AG04449 (cell line): ENCODE data around the gene MCL1.
A peak's percentile ranks its signal among the peaks of the same experiment; 100 is the strongest.
"Not testable (repeated sequence)": the region's sequence is repeated elsewhere in the genome, so short reads cannot be mapped to it uniquely, and the experiment has no call there.

Source experiments
- CTCF ChIA-PET: fragments of 350-600 bp; formaldehyde crosslinking; extraction: SDS; loops from one replicate; lab custom pipeline; 2021; ENCODE audit warnings: antibody characterized with exemption; lab: Yijun Ruan, JAX
- POLR2A ChIA-PET: fragments of 400-600, 350-600 bp; formaldehyde crosslinking; extraction: SDS; loops from one replicate; lab custom pipeline; 2020; ENCODE audit warnings: antibody characterized with exemption, inconsistent platforms; lab: Yijun Ruan, JAX
- DNase-seq: peaks from one replicate; pipeline ENCODE4 v3.0.0-alpha.2; 2010; ENCODE audit warnings: low read depth, low spot score
- H3K4me3 ChIP-seq: 2 replicates; pipeline ENCODE4 v1.5.1; 2011; ENCODE audit warnings: low read depth, mild to moderate bottlenecking, control low read depth, low read length
- CTCF ChIP-seq: IDR thresholded peaks from one replicate; pipeline ENCODE4 v1.5.1; 2011; ENCODE audit warnings: mild to moderate bottlenecking, moderate library complexity, low read length, control low read depth, inconsistent platforms; ENCODE audit not compliant: insufficient read depth; ENCODE audit errors: missing control alignments

The MCL1 gene

GRCh38 chr1:150572918-150573647 lies 6.3 kb downstream of the MCL1 start:
- H3K4me3 ChIP-seq = no peak overlapping the region
- DNase-seq = no peak
- TF ChIP-seq CTCF = no peak
- CTCF ChIA-PET = interaction anchor here (1.0 to 6.4 kb wide), 2 partner anchors 8 to 13 kb away, joined by 3 to 70 read pairs; no protein-coding TSS in a partner anchor
- POLR2A ChIA-PET = interaction anchor here (1.3 to 11.1 kb wide), 3 partner anchors 10 to 47 kb away, joined by 3 to 135 read pairs (median 3); no protein-coding TSS in a partner anchor

GRCh38 chr1:150568594-150568966 lies 10.8 kb downstream of the MCL1 start:
- TF ChIP-seq CTCF = no peak
- CTCF ChIA-PET = interaction anchor here (1.1 to 19.4 kb wide), 5 partner anchors 8 to 354 kb away, joined by 3 to 315 read pairs (median 9); partner anchors contain the start of gene ENSA
- no peak overlapping the region for H3K4me3 ChIP-seq
- POLR2A ChIA-PET = interaction anchor here (0.6 to 4.0 kb wide), 3 partner anchors 9 to 190 kb away, joined by 3 to 69 read pairs (median 3); partner anchors contain the start of gene MCL1
- no peak for DNase-seq

- DNase-seq = peak; percentile 95
- ChIA-PET CTCF (interaction anchor here (1.0 to 19.4 kb wide), 6 partner anchors 8 to 355 kb away, joined by 3 to 315 read pairs (median 6); partner anchors contain the start of gene ENSA), POLR2A (interaction anchor here (0.6 to 4.0 kb wide), 3 partner anchors 8 to 191 kb away, joined by 3 to 69 read pairs (median 3); partner anchors contain the start of gene MCL1)
- H3K4me3 ChIP-seq = peak overlapping the region; percentile 36
- no peak for TF ChIP-seq CTCF
Measured at GRCh38 chr1:150567717-150568593, 11.5 kb downstream of the MCL1 start.

GRCh38 chr1:150567341-150567716 lies 12.1 kb downstream of the MCL1 start:
- CTCF ChIA-PET = interaction anchor here (1.0 to 19.4 kb wide), 4 partner anchors 7 to 53 kb away, joined by 4 to 315 read pairs (median 37); partner anchors contain the start of gene ENSA
- POLR2A ChIA-PET = interaction anchor here (4.0 kb wide), 1 partner anchor 11 kb away, joined by 69 read pairs; the partner anchor contains the start of gene MCL1
- TF ChIP-seq CTCF = no peak
- peak overlapping the region; percentile 36 for H3K4me3 ChIP-seq
- no peak for DNase-seq

GRCh38 chr1:150566589-150567340 lies 12.6 kb downstream of the MCL1 start:
- no peak for DNase-seq
- no peak overlapping the region; the same call in 1 of the 2 replicates for H3K4me3 ChIP-seq
- CTCF ChIA-PET = interaction anchor here (2.9 to 19.4 kb wide), 2 partner anchors 54 to 246 kb away, joined by 11 to 315 read pairs; partner anchors contain the start of gene ENSA
- TF ChIP-seq CTCF = no peak
- POLR2A ChIA-PET = interaction anchor here (7.2 kb wide), 1 partner anchor 8 kb away, joined by 135 read pairs; the partner anchor contains the start of gene MCL1

GRCh38 chr1:150565240-150565991 lies 14.0 kb downstream of the MCL1 start:
- not testable (repeated sequence) for H3K4me3 ChIP-seq, DNase-seq
- ChIA-PET CTCF (interaction anchor here (1.0 to 19.4 kb wide), 5 partner anchors 7 to 248 kb away, joined by 3 to 315 read pairs (median 7); partner anchors contain the start of genes ENSA and MCL1), POLR2A (interaction anchor here (0.7 to 7.2 kb wide), 2 partner anchors 9 to 16 kb away, joined by 3 to 135 read pairs; partner anchors contain the start of gene MCL1)
